GM18951 (cell line): Measurements from ENCODE around the gene LIPC.

ENCODE experiments used
- POLR2A ChIP-seq: IDR thresholded peaks from 4 replicates; pipeline ENCODE4 v1.6.1; 2011; ENCODE audit warnings: mild to moderate bottlenecking; ENCODE audit not compliant: insufficient read length, insufficient read depth; ENCODE audit errors: extremely low read depth
- in situ Hi-C: fragments of 300-500 bp; cut with MboI; formaldehyde crosslinking; loops from one replicate; pipeline ENCODE4 v1.12.0; 2022; ENCODE audit warnings: low sequenced_read_pairs, mixed read lengths, inconsistent platforms; ENCODE audit not compliant: unreplicated experiment

The LIPC gene

GRCh38 chr15:58433597-58434333 is 2.0 kb downstream of the LIPC start:
- TF ChIP-seq POLR2A, result no peak
- in situ Hi-C loops, result no loop called here

DNA sequence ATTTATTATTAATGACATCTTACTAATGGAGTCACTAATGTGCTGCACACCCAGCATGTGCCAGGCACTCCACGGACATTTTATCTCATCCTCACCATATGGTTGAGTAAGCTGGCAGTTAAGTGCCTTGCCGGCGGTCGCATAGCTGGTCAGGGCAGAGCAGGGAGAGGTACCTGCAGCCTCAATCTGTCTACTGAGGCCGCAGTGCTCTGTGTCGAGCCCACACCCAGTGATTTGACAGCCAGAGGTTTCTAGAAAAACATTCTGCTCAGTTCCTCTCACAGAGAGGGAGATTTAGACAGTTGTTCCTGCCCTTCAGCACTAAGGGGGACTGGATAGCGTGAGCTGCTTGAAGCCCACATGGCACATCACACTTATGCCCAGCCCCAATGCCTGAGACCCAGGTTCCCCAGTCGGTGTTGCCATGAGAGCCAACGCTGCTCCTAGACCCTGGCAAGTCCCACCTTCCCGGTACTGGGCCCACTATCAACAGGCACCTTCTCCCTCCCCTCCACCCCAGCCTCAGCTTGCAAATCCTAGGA is 2.6 kb downstream of the LIPC start:
- in situ Hi-C loops, result no loop called here

GRCh38 chr15:58436552-58436951 is 4.8 kb downstream of the LIPC start:
- TF ChIP-seq POLR2A, result no peak
- in situ Hi-C loops, result no loop called here

More for the DNA sequence above, 2.6 kb downstream of the LIPC start:
- TF ChIP-seq POLR2A, result no peak

GRCh38 chr15:58437531-58438105 is 5.8 kb downstream of the LIPC start:
- in situ Hi-C loops, result no loop called here
- TF ChIP-seq POLR2A, result no peak

DNA sequence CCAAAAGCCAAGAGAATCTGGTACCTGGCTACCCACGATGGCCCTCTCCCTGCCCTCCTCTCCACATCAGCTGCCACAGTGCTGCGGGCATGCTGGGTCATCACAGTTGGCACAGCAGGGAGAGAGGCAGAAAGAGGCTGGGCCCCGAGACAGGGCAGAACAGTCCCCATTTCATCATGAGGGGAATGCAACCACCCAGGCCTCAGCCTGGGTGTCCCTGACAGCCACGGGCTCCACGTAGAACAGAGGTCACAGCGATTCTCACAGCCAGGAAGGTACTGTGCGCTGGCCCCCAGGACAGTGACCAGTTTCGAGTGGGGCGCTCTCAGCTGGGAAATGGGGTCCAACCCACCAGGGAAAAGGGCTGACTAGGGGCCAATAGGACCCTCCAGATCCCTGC is 6.3 kb downstream of the LIPC start:
- no peak for TF ChIP-seq POLR2A
- in situ Hi-C loops, result no loop called here

GRCh38 chr15:58438956-58439355 is 7.2 kb downstream of the LIPC start:
- in situ Hi-C loops, result no loop called here
- TF ChIP-seq POLR2A, result no peak

DNA sequence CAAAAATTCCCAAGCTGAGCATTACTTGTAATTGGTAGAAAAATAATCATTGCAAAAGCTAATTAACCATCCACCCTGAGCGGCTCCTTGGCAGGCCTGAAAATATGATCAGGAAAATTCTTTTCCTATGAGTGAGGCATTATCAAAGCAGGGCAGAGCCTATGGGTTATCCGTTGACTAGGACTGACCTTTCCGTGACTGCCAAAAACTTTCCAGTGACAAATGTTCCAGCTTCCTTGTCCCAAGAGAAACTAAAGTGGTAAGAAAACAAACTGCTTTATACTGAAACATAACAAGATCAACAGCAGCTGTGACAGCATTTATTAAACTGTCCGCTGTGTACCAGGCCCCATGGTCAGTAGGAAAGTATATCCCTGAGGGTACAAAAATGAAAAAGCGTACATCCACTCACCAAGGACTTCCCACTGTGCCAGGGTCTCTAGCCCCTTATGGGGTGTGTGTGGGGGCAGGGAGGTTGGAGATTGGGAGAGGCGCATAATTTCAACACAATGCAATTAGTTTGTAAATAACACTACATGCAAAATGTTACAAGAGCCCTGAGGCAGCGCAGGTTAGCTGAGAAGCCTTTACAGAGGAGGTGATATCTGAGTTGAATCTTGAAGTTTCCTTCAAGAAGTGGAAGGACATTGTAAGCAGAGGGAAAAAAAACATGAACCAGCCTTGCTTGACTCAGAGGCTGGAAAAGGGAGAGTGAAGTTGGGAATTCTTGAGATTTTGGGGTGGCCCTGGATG is 8.5 kb downstream of the LIPC start:
- TF ChIP-seq POLR2A, result no peak
- in situ Hi-C loops, result no loop called here

DNA sequence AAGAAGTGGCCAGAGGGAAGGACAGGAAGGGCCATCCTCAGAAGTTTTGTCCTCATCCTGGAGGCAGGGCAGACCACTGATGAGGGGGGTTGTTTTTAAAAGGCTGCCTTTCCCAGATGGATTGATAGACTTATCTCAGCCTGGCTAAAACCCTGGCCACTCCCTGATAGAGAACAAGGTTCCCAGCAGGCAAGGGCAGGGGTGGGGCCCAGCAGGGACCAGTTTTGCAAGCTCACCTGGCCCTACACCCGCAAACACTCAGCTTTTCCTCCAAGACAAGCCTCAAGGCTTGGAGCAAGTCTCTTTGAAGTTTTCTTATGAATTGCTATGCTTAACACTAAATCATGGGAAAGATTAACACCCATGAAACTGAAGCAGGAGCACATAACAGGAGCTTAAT is 9.1 kb downstream of the LIPC start:
- in situ Hi-C loops, result no loop called here
- TF ChIP-seq POLR2A, result no peak

DNA sequence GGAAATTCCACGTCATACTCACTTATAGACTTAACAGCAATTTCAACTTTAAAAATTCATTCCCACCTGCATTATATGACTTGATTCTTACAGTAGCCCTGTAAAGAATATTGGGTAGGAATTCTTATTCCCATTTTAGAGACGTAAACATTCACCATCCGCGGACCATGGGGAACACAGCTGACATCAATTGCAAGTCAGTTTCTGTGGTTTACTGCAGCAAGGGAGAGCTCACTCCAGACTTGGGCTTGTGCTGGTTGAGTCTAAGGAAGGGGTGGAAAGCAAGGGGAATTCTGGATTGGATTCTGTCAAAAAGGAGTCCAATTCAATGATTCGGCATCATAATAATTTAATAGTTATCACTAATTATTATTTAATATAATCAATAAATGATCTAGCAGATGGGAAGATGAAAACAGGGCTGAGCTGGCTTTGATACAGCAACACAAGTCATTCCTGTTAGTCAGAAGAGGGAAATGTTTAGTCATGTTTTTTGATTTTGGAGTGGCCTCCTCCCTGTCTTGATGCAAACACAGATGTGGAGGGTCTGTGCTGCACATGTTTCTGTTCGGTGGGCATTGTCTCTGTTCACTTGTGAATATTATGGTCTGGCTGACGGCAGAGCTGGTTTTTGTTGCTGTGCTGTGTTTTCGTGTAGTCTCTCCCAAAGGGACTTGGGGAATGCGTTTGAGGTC is 9.7 kb downstream of the LIPC start:
- in situ Hi-C loops, result no loop called here
- TF ChIP-seq POLR2A, result no peak

DNA sequence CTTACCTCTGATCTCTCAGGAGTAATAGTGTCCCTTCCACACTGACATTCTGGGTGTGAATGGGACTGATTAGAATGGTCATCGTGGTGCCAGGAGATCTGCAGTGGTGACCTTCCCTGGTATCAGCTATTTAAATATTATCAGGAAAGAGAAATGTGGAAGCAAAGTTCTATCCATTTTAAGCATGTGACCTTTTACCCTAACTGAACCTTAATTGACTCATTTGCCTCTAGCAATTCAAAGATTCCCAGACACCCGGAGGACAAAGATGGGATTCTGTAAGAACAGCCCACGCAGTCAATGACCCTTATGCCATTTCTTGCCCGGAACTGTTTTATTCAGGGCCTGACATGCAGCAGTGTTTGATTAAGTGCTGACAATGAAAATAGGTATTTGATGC is 10.3 kb downstream of the LIPC start:
- no peak for TF ChIP-seq POLR2A
- in situ Hi-C loops, result no loop called here

DNA sequence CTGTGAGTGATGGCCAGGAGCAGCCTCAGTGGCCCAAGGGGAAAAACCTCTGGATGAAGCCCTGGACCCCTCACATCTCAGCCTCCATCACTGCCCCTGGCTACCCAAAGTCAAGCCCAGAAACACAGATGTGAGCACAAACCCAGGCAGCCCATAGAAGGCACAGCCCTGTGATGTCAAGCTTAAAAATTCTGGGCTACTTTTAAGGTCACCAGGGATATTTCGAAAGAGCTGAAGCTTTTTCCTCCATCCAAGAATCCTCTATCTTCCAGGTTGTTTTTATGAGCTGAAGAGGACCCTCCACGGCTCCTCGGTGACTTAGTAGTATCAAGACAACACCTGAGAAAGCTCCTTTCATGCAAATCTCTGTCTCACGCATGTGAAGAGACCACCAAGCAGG is 11.5 kb downstream of the LIPC start:
- in situ Hi-C loops, result no loop called here
- no peak for TF ChIP-seq POLR2A

DNA sequence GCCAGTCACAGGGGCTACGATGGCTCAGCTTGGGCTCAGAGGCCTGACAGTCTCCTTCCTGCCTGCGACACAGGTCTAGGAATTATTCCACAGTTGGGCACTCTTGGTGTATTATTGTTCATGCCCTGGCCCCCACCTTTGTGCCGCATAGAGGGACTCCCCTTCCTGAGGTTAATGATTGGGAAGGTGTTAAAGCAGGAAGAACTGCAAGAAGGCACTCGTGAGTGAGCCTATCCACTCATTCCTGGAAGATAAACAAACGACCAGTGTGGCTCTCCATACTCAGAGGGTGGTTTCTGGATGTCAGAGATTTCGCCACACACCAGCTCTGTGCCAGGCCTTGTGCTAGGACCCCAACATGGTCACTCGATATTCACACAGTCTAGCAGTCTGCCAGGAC is 12.3 kb downstream of the LIPC start:
- in situ Hi-C loops, result no loop called here
- TF ChIP-seq POLR2A, result no peak
